Urothelium cell line (cell line): ENCODE results near the gene OR6C74.

Experiments used
- DNase-seq: peaks from one replicate; pipeline ENCODE4 v3.0.0; 2011; ENCODE audit warnings: low spot score, mixed read lengths
- FAIRE-seq: peaks from 2 replicates; lab custom pipeline; 2011; peaks lifted over from hg19 to GRCh38; lab: Jason Lieb, UNC

Gene OR6C74

DNA sequence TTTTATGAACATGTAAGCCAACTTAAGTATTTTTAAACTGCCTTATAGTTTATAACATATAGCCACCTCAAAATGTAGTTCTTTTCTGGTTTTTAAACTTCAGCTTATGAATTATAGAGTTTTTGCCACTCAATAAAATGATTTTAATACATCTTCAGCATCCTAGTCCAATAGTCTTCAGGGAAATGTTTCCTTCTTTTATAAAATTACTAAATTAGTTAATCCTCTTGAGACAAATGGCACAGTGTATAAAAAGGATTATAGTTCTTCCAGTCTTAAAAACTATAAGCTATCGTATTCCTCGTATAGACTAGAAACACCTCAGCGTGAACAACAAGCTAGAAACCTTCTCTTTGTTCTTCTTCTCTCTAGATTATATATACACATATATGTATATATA is at the start of gene OR6C74:
OR6C74 (plus strand) TSS at position 301 of the 400 bp plus-strand sequence. CDS start 2,679 bp downstream, outside the sequence.
- DNase-seq: no peak

DNA sequence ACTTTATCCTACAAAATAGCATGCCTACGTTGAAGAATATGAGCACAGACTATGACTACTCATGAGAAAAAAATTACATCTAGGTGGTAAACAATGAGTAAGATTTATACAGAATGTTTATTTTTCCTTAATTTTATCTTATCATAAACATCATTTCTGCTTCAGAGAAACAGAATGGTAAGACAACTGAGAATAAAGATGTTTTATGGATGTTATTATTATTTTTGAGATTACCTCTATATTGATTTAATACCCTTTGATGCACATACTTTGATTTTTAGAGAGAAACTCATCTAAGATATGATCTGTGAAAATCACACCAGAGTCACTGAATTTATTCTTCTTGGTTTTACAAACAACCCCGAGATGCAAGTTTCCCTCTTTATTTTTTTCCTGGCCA is 23.7 kb upstream of the OR6C74 start, which contains the start of gene OR10A7:
OR10A7 (plus strand) TSS at position 301 of the 400 bp plus-strand sequence; CDS start at position 301, 0 bp downstream.
- DNase-seq: no peak
- no peak for FAIRE-seq

More for the DNA sequence above, at the start of gene OR6C74:
- FAIRE-seq: no peak

- DNase-seq (no peak), FAIRE-seq (no peak)
Observed at GRCh38 chr12:55226523-55226922, 17.9 kb upstream of the OR6C74 start.

GRCh38 chr12:55227643-55228042 is 16.8 kb upstream of the OR6C74 start:
- no peak for FAIRE-seq
- DNase-seq: no peak

- DNase-seq (no peak), FAIRE-seq (no peak)
Observed at GRCh38 chr12:55246159-55246558, 1.8 kb downstream of the OR6C74 start.

- DNase-seq (no peak), FAIRE-seq (no peak)
Observed at GRCh38 chr12:55250944-55251343, 6.5 kb downstream of the OR6C74 start.

DNA sequence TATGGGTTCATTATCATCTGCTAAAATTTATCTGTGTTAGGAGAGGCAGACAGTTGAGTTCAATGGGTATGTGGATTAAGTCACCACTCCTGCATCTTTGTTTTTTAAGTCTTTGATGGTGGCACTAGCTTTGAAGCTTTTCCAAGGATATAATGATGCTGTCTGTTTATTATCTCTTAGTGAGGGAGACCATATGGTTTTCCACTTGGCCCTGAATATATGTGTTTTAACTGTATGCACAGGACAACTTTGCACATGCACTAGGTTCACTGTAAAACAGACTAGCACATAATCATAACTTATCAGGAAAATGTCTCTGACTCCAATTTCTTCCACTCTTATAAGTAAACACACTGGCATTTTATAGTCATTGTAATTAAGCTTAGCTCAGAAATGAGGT is 8.9 kb downstream of the OR6C74 start:
- FAIRE-seq (no peak), DNase-seq (no peak)

- DNase-seq: no peak
- no peak for FAIRE-seq
Observed at GRCh38 chr12:55256831-55257230, 12.4 kb downstream of the OR6C74 start.

DNA sequence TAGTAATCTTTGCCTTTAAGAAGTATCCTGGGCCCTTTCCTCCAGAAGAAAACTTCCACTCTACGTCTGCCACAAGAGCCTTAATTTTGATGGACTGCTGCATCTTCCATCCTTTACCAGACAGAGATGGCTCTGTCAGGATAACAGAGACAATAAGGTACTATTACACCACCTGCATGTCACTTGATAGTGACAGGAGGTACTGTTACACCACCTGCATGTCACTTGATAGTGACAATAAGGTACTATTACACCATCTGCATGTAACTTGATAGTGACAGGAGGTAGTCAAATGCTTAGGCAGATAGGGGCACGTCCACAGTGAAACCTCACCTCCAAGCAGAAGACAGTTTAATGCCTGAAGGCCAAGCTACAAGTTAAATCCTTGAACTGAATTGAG is 13.9 kb downstream of the OR6C74 start:
- DNase-seq (no peak), FAIRE-seq (no peak)

GRCh38 chr12:55280991-55281390 is 36.6 kb downstream of the OR6C74 start:
- no peak for FAIRE-seq

GRCh38 chr12:55289999-55290398 is 45.6 kb downstream of the OR6C74 start:
- DNase-seq (no peak), FAIRE-seq (no peak)

More at GRCh38 chr12:55280991-55281390, 36.6 kb downstream of the OR6C74 start:
- no peak for DNase-seq
